NCI-H510A (cell line): ENCODE data around the gene MAML2.
"Not testable (repeated sequence)": the region's sequence is repeated elsewhere in the genome, so short reads cannot be mapped to it uniquely, and the experiment has no call there.

ENCODE experiments used
- DNase-seq: peaks from one replicate; lab custom pipeline; 2025; lab: John Stamatoyannopoulos, UW

The MAML2 gene

GRCh38 chr11:96268527-96268926, 74.5 kb downstream of the MAML2 start:
- DNase-seq, result not testable (repeated sequence)

GRCh38 chr11:96267496-96268032, 75.4 kb downstream of the MAML2 start:
- DNase-seq, result no peak

- DNase-seq, result no peak
Measured at GRCh38 chr11:96267001-96267495, 75.9 kb downstream of the MAML2 start.

GRCh38 chr11:96265972-96266371, 77.0 kb downstream of the MAML2 start:
- no peak for DNase-seq

GRCh38 chr11:96265220-96265737, 77.7 kb downstream of the MAML2 start:
- no peak for DNase-seq

- DNase-seq, result no peak
Measured at GRCh38 chr11:96264364-96264763, 78.6 kb downstream of the MAML2 start.

GRCh38 chr11:96263238-96263763, 79.7 kb downstream of the MAML2 start:
- no peak for DNase-seq

- no peak for DNase-seq
Measured at GRCh38 chr11:96260532-96260931, 82.5 kb downstream of the MAML2 start.

- no peak for DNase-seq
Measured at GRCh38 chr11:96260067-96260511, 82.9 kb downstream of the MAML2 start.

- no peak for DNase-seq
Measured at GRCh38 chr11:96259134-96259830, 83.7 kb downstream of the MAML2 start.

GRCh38 chr11:96257972-96258934, 84.7 kb downstream of the MAML2 start:
- no peak for DNase-seq

GRCh38 chr11:96257036-96257435, 86.0 kb downstream of the MAML2 start:
- no peak for DNase-seq

GRCh38 chr11:96256215-96257011, 86.6 kb downstream of the MAML2 start:
- DNase-seq, result no peak

- DNase-seq, result no peak
Measured at GRCh38 chr11:96254854-96255253, 88.1 kb downstream of the MAML2 start.

- DNase-seq, result no peak
Measured at GRCh38 chr11:96254087-96254486, 88.9 kb downstream of the MAML2 start.

- no peak for DNase-seq
Measured at GRCh38 chr11:96246718-96247552, 96.1 kb downstream of the MAML2 start.

- no peak for DNase-seq
Measured at GRCh38 chr11:96242971-96243647, 99.9 kb downstream of the MAML2 start.

GRCh38 chr11:96242191-96242847, 100.7 kb downstream of the MAML2 start:
- no peak for DNase-seq

- no peak for DNase-seq
Measured at GRCh38 chr11:96241331-96241841, 101.6 kb downstream of the MAML2 start.
